NOMO-1 treated with DMSO at 0.1 percent for 48 hours (cell line): ENCODE measurements around the gene C14orf132.

ENCODE experiments used
- DNase-seq: peaks from one replicate; lab custom pipeline; 2025; ENCODE audit not compliant: unreplicated experiment; lab: John Stamatoyannopoulos, UW

The C14orf132 gene

GRCh38 chr14:96117101-96117897 is 78.1 kb downstream of the C14orf132 start:
- peak; percentile 6 for DNase-seq

- DNase-seq: no peak
Observed at GRCh38 chr14:96117960-96118359, 78.8 kb downstream of the C14orf132 start.

GRCh38 chr14:96118391-96118790 is 79.2 kb downstream of the C14orf132 start:
- no peak for DNase-seq

GRCh38 chr14:96119947-96120346 is 80.8 kb downstream of the C14orf132 start:
- no peak for DNase-seq

- DNase-seq: no peak
Observed at GRCh38 chr14:96120392-96120791, 81.2 kb downstream of the C14orf132 start.

GRCh38 chr14:96120941-96121340 is 81.8 kb downstream of the C14orf132 start:
- DNase-seq: no peak

GRCh38 chr14:96121660-96122395 is 82.7 kb downstream of the C14orf132 start:
- no peak for DNase-seq

- no peak for DNase-seq
Observed at GRCh38 chr14:96122496-96122895, 83.3 kb downstream of the C14orf132 start.

GRCh38 chr14:96125536-96125935 is 86.4 kb downstream of the C14orf132 start:
- DNase-seq: no peak

GRCh38 chr14:96126339-96126782 is 87.2 kb downstream of the C14orf132 start:
- peak; percentile 76 for DNase-seq

GRCh38 chr14:96126783-96127271 is 87.7 kb downstream of the C14orf132 start:
- peak; percentile 59 for DNase-seq

- no peak for DNase-seq
Observed at GRCh38 chr14:96129128-96129736, 90.1 kb downstream of the C14orf132 start.

GRCh38 chr14:96130391-96130790 is 91.2 kb downstream of the C14orf132 start:
- no peak for DNase-seq

- DNase-seq: no peak
Observed at GRCh38 chr14:96130854-96131253, 91.7 kb downstream of the C14orf132 start.

- no peak for DNase-seq
Observed at GRCh38 chr14:96131836-96132235, 92.7 kb downstream of the C14orf132 start.

- no peak for DNase-seq
Observed at GRCh38 chr14:96134508-96134907, 95.3 kb downstream of the C14orf132 start.

GRCh38 chr14:96135285-96135684 is 96.1 kb downstream of the C14orf132 start:
- no peak for DNase-seq

GRCh38 chr14:96136371-96137005 is 97.3 kb downstream of the C14orf132 start:
- no peak for DNase-seq

- no peak for DNase-seq
Observed at GRCh38 chr14:96138241-96138640, 99.1 kb downstream of the C14orf132 start.

- DNase-seq: no peak
Observed at GRCh38 chr14:96139169-96139568, 100.0 kb downstream of the C14orf132 start.

GRCh38 chr14:96139879-96140278 is 100.7 kb downstream of the C14orf132 start:
- DNase-seq: no peak
